HG02678 (cell line): Measurements from ENCODE around the gene FAM170B.

Experiments used
- ATAC-seq: cut with Tn5 transposase; IDR thresholded peaks from one replicate; pipeline ENCODE4 v1.9.1; 2021; ENCODE audit warnings: mild to moderate bottlenecking, moderate library complexity; ENCODE audit not compliant: unreplicated experiment

FAM170B gene

GRCh38 chr10:49128854-49129253, 5.0 kb downstream of the FAM170B start:
- no peak for ATAC-seq

GRCh38 chr10:49123981-49124950, 9.6 kb downstream of the FAM170B start:
- no peak for ATAC-seq

- no peak for ATAC-seq
These were observed 12.9 kb downstream of the FAM170B start for GRCh38 chr10:49120911-49121310.

GRCh38 chr10:49119746-49120145, 14.1 kb downstream of the FAM170B start:
- no peak for ATAC-seq

- no peak for ATAC-seq
These were observed 15.3 kb downstream of the FAM170B start for GRCh38 chr10:49118430-49119074.

- ATAC-seq, result no peak
These were observed 16.3 kb downstream of the FAM170B start for GRCh38 chr10:49117376-49118070.

GRCh38 chr10:49116509-49117375, 17.1 kb downstream of the FAM170B start:
- ATAC-seq, result no peak

- no peak for ATAC-seq
These were observed 17.9 kb downstream of the FAM170B start for GRCh38 chr10:49115796-49116508.

GRCh38 chr10:49115015-49115795, 18.6 kb downstream of the FAM170B start, which contains the start of gene VSTM4:
TSS of gene VSTM4 (minus strand) at chr10:49115522. CDS start at chr10:49115485, 37 bp downstream.
- no peak for ATAC-seq

GRCh38 chr10:49114718-49115014, 19.2 kb downstream of the FAM170B start:
- ATAC-seq, result no peak

- ATAC-seq, result no peak
These were observed 20.1 kb downstream of the FAM170B start for GRCh38 chr10:49113741-49114141.

- no peak for ATAC-seq
These were observed 21.0 kb downstream of the FAM170B start for GRCh38 chr10:49112851-49113250.

- ATAC-seq, result no peak
These were observed 21.7 kb downstream of the FAM170B start for GRCh38 chr10:49112098-49112497.

GRCh38 chr10:49111320-49111698, 22.5 kb downstream of the FAM170B start:
- ATAC-seq, result no peak

GRCh38 chr10:49110684-49111319, 23.0 kb downstream of the FAM170B start:
- no peak for ATAC-seq

- no peak for ATAC-seq
These were observed 24.0 kb downstream of the FAM170B start for GRCh38 chr10:49109669-49110340.

GRCh38 chr10:49108656-49109055, 25.2 kb downstream of the FAM170B start:
- no peak for ATAC-seq

GRCh38 chr10:49107887-49108267, 25.9 kb downstream of the FAM170B start:
- ATAC-seq, result no peak
